RWPE2 (cell line): ENCODE measurements around the gene TPRN.

ENCODE experiments used
- ATAC-seq: fragments of 200-7000 bp; cut with Tn5 transposase; 3 replicates; pipeline ENCODE4 v1.9.1; 2021; ENCODE audit warnings: low read depth
- DNase-seq: peaks from one replicate; pipeline ENCODE4 v3.0.0-alpha.2; 2020; ENCODE audit warnings: low spot score
- H3K27ac ChIP-seq: fragments of 450-650 bp; 2 replicates; pipeline ENCODE4 v1.5.1; 2017; ENCODE audit warnings: mild to moderate bottlenecking; ENCODE audit not compliant: poor library complexity, severe bottlenecking
- H3K27me3 ChIP-seq: fragments of 250-450 bp; sonication (Bioruptor Pico); 2 replicates; pipeline ENCODE4 v1.5.1; 2021; ENCODE audit warnings: mild to moderate bottlenecking, moderate library complexity; ENCODE audit not compliant: insufficient read depth, poor library complexity, severe bottlenecking
- H3K36me3 ChIP-seq: fragments of 250-450 bp; sonication (Bioruptor Pico); 2 replicates; pipeline ENCODE4 v1.5.1; 2020; ENCODE audit warnings: low read depth, mild to moderate bottlenecking, moderate library complexity
- H3K4me1 ChIP-seq: fragments of 250-450 bp; sonication (Bioruptor Pico); 2 replicates; pipeline ENCODE4 v1.5.1; 2021; ENCODE audit warnings: mild to moderate bottlenecking, moderate library complexity; ENCODE audit not compliant: insufficient read depth, poor library complexity, severe bottlenecking
- H3K4me3 ChIP-seq: fragments of 250-450 bp; sonication (Bioruptor Pico); 2 replicates; pipeline ENCODE4 v1.5.1; 2021; ENCODE audit warnings: mild to moderate bottlenecking, moderate library complexity; ENCODE audit not compliant: severe bottlenecking
- H3K9me3 ChIP-seq: fragments of 250-450 bp; sonication (Bioruptor Pico); 2 replicates; pipeline ENCODE4 v1.5.1; 2021; ENCODE audit warnings: mild to moderate bottlenecking, moderate library complexity; ENCODE audit not compliant: severe bottlenecking
- CTCF ChIP-seq: fragments of 450-650 bp; IDR thresholded peaks from one replicate; pipeline ENCODE4 v1.5.1; 2017; ENCODE audit warnings: mild to moderate bottlenecking, moderate library complexity; ENCODE audit not compliant: poor library complexity, severe bottlenecking

Gene TPRN

GRCh38 chr9:137141976-137142936 lies 58.3 kb downstream of the TPRN start:
- peak; percentile 51 for DNase-seq
- H3K27me3 ChIP-seq, result peaks cover 51% of the 10 kb centered on the region

More at GRCh38 chr9:137141976-137142936, 58.3 kb downstream of the TPRN start:
- Histone ChIP-seq H3K4me3 (no peak overlapping the region), H3K4me1 (no peaks in the 10 kb centered on the region), H3K27ac (no peak overlapping the region), H3K36me3 (no peaks in the 10 kb centered on the region), H3K9me3 (no peaks in the 10 kb centered on the region)
- no peak for ATAC-seq
- TF ChIP-seq CTCF, result no peak
